HG03575 (cell line): ENCODE measurements around the gene HERC4.
"Not testable (repeated sequence)": the region's sequence is repeated elsewhere in the genome, so short reads cannot be mapped to it uniquely, and the experiment has no call there.

Experiments
- ATAC-seq: cut with Tn5 transposase; IDR thresholded peaks from one replicate; pipeline ENCODE4 v1.9.1; 2021; ENCODE audit not compliant: unreplicated experiment, insufficient number of reproducible peaks, low FRiP score; ENCODE audit errors: extremely low read depth

The HERC4 gene

GRCh38 chr10:67921065-67921464, 154.0 kb downstream of the HERC4 start:
- no peak for ATAC-seq

DNA sequence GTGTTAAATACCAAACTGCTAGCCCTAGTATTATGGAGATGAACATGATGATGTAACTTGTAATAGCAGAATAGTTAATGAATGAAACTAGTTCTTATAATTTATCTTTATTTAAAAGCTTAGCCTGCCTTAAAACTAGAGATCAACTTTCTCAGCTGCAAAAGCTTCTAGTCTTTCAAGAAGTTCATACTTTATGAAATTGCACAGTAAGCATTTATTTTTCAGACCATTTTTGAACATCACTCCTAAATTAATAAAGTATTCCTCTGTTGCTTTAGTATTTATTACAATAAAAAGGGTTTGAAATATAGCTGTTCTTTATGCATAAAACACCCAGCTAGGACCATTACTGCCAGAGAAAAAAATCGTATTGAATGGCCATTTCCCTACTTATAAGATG, 157.4 kb downstream of the HERC4 start:
- no peak for ATAC-seq

GRCh38 chr10:67917169-67917568, 157.9 kb downstream of the HERC4 start:
- ATAC-seq, result no peak

DNA sequence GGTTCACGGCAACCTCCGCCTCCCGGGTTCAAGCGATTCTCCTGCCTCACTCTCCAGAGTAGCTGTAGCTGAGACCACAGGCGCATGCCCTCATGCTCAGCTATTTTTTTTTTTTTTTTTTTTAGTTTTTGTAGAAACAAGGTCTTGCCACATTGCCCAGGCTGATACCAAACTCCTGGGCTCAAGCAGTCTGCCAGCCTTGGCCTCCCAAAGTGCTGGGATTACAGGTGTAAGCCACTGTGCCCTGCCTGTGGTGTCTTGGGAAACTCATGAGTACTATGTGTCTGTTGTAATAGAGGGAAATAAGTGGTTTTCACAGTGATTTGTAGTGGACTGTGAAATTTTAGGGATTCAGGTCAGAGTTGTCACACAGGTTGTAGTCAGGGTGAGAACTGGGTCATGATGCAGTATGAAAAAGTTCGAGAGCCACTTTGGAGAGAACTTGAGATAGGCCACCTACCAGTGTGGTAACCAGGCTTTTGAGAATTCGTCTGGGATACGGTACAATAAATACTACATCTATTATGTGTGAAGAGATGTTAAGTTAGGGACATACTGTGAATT, 160.2 kb downstream of the HERC4 start:
- no peak for ATAC-seq

DNA sequence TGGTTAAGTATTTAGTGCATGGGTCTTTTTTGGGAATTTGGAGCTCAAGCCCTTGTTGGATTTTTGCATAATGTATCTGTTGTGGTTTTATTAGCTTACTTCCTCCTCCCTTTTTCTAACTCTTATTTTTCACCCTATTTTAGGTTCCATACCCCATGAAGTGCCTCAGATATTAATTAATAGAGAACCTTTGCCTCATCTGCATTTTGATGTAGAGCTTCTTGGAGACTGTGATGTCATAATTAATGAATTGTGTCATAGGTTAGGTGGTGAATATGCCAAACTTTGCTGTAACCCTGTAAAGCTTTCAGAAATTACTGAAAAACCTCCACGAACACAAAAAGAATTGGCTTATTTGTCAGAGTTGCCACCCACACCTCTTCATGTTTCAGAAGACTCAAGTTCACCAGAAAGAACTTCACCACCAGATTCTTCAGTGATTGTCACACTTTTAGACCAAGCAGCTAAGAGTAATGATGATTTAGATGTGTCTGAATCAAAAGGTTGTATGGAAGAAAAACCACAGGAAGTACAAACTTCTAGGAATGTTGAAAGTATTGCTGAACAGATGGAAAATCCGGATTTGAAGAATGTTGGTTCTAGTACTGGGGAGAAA, 162.6 kb downstream of the HERC4 start:
- ATAC-seq, result no peak

DNA sequence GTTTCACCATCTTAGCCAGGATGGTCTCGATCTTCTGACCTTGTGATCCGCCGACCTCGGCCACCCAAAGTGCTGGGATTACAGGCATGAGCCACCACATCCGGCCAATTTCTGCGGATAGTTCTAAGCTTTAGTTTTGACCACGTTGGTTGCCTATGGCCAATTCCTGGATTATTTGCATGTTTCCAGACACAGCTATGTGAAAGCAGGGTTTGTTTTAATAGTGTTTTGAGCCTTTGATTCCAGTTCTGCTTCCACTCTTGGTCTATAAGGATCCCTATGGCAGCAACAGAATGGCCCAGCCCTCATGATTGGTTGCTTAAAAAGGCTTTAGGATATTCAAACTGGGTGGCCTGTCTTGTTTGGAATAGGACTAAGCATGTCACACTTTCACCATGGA, 171.5 kb downstream of the HERC4 start:
- no peak for ATAC-seq

DNA sequence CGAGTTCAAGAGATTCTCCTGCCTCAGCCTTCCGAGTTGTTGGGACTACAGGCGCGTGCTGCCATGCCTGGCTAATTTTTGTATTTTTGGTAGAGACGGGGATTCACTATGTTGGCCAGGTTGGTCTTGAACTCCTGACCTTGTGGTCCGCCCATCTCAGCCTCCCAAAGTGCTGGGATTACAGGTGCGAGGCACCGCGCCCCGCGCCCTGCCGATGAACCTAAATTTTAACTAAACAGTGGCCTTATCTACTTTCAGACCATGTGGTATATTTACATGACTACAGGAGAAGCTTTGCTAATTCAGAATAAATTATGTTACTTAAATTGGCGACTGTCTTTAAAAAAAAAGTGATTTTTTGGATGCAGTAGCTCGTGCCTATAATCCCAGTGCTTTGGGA, 181.4 kb downstream of the HERC4 start:
- no peak for ATAC-seq

DNA sequence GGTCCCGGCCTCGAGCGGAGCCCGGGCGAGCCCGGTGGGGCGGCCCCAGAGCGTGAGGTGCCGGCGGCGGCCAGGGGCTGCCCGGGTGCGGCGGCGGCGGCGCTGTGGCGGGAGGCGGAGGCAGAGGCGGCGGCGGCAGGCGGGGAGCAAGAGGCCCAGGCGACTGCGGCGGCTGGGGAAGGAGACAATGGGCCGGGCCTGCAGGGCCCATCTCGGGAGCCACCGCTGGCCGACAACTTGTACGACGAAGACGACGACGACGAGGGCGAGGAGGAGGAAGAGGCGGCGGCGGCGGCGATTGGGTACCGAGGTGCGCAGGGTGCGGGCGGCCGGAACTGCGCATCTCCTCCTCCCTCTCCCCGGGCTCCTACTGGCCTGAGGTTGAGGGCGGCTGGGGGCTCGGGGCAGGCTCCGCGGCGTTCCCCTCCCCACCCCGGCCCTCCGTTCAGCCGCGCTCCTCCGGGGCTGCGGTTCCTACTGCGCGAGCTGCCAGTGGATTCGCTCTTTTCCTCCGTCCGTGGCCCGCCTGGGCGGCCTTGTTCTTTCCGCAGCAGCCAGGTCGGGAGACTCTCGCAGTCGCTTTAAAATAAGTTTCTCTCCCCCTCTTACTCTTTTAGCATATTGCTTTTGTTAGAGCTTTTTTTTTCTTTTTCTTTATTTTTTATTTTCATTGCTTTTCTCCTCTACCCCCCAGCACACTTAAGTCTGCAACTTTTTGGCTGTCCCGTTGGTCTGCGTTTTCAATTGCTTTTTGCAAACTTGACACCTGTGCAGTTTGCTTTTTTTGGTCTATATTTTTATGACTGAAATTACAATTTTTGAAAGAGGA, 190.0 kb downstream of the HERC4 start:
- ATAC-seq, result no peak

- peak; percentile 63 for ATAC-seq
Observed at GRCh38 chr10:67884313-67884841, 190.7 kb downstream of the HERC4 start, which contains the start of gene SIRT1. Gene SIRT1 (plus strand): TSS chr10:67884656. CDS start chr10:67884722, 66 bp downstream.

DNA sequence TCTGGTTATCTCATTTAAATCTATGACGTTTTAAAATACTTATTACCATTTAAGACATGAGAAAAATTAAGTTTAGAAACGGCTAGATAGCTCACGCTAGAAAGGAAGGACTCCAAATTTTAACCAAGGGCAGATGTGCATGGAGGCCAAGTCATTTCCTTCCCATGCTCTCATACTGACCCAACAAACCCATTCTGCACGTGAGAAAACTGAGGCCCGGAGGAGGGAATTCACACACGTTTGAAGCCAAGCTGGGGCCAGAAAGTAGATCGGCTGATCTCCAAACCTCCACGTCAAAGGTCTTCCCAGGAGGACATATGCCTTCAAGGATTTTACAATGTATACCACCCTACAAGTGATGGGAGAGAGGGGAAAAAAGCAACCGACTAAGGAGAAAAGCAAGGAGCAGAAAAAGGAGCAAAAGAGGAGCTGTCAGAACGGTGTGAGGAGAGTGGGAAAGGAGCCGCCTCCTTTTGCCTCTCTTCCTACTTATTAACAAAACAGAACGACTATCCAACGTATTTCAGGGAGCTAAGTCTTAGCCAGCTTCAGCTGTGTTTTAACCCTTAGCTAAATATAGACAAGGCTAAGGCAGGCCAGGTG, 191.3 kb downstream of the HERC4 start:
- ATAC-seq, result no peak

GRCh38 chr10:67878133-67878532, 196.9 kb downstream of the HERC4 start:
- ATAC-seq, result no peak

- ATAC-seq, result not testable (repeated sequence)
Observed at GRCh38 chr10:67877421-67877820, 197.7 kb downstream of the HERC4 start.

- no peak for ATAC-seq
Observed at GRCh38 chr10:67875340-67876238, 199.5 kb downstream of the HERC4 start.
